Amniotic epithelial cell (primary cell): ENCODE data around the gene GABRB1.

Experiments
- DNase-seq: peaks from one replicate; pipeline ENCODE4 v3.0.0-alpha.2; 2010; ENCODE audit warnings: low read depth

GABRB1 gene

DNA sequence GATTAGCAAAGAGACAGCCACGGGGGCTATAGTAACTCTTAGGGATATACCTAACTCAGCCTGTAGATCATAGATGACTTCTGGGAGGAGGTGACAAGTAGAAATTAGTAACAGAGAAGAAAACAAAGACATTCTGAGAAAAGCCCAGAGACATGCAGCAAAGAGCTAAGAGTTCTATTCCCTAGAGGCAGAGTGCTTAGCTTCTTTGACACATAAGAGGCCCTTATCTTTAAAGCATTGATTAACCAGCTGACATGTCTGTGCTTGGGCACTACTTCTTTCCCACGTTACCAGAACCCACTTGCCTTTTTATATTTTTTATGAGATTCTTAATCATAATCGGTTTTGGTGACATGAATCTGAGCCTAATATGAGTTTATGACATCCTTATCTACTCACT, 179.5 kb downstream of the GABRB1 start:
- no peak for DNase-seq

DNA sequence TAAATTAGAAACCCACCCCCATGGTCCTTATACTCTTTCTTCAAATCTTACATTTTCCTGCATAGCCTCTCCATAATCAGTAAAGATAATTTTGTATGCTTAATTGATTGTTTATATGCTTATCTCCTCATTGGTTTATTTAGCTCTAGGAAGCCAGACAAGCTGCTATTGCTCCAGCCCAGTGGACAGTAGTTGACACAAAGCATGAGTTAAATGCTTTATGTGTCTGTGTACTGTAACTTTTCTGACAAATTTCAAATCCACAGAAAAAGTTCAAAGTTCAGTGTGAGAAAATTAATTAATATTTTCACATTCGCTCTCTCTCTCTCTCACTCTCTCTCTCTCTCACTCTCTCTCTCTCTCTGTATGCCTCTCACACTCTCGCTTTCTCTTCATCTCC, 181.7 kb downstream of the GABRB1 start:
- DNase-seq = peak; percentile 76

DNA sequence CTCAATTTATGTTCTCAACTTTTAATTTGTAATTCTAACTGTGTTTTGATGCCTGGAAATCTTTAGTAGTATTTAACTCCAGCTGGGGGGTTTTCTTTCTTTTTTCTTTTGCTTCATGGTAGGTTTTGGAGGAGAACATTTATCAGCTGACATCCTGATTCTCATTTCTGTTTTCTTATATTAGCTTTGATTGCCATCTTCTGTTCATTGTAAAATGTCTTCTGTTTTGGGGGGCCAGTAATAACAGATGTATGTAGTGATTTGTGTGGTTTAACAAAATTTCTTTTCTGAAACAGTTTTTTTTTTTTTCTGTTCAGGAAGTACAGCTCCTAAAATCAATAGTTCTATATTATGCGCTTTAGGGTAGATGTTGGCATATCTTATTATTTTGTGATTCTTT, 182.2 kb downstream of the GABRB1 start:
- DNase-seq = peak; percentile 60

GRCh38 chr4:47213971-47214370, 182.6 kb downstream of the GABRB1 start:
- peak; percentile 100 for DNase-seq

DNA sequence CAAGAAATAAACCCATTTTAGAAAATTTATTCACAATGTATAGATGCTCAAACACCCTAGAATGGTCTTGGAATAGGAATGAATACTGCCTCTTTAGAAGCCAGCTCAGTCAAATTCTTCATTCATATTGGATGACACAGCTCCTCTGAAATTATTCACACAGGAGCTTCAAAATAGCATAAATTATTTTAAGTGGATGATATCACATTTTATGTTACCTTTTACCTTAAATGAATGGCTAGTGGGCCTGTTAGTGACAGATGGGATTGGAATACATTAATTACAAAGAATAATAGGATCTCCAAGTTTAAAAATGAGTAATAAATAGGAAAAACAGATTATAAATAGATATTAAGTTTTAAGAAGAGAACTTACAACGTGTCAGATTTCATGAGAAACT, 184.4 kb downstream of the GABRB1 start:
- DNase-seq = peak; percentile 37

GRCh38 chr4:47217291-47217690, 185.9 kb downstream of the GABRB1 start:
- DNase-seq = no peak

GRCh38 chr4:47217884-47218283, 186.5 kb downstream of the GABRB1 start:
- no peak for DNase-seq

GRCh38 chr4:47218631-47219030, 187.3 kb downstream of the GABRB1 start:
- no peak for DNase-seq

DNA sequence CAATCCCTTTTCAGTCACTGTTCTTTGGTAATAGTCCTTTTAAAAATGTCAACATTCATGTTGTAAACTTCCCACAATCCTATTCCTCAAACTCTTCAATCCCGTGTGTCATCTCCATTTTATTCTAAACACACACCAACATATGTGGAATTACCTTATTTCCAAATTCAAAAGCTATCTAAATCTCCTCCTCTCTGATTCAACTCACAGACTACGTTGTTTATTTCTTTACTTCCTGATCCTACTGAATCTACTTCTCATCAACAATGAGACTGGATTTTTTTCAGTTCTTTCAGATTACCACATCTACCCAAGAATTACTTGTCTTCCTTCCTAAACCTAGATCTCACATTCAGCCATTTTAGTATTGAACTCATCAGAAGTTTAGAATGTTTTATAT, 188.2 kb downstream of the GABRB1 start:
- DNase-seq = peak; percentile 77

GRCh38 chr4:47221721-47222120, 190.4 kb downstream of the GABRB1 start:
- peak; percentile 99 for DNase-seq

DNA sequence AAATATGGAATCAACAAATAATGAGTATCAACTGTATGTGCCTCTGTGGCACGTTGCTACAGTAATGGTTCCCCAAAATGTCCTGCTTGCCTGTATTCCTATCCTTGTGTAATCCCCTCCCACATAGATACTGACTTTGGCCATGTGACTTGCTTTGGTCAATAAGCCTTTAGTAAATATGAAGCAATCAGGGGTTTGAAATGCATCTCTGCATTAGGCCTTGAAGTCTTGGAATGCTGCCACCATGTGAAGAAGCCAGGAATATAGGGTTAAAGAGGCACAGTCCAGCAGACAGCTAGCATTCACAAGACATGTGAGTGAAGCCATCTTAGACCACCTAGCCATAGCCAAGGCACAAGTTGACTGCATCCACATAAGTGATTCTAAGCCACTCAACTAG, 190.9 kb downstream of the GABRB1 start:
- DNase-seq = peak; percentile 95

GRCh38 chr4:47224361-47224760, 193.0 kb downstream of the GABRB1 start:
- DNase-seq = no peak

DNA sequence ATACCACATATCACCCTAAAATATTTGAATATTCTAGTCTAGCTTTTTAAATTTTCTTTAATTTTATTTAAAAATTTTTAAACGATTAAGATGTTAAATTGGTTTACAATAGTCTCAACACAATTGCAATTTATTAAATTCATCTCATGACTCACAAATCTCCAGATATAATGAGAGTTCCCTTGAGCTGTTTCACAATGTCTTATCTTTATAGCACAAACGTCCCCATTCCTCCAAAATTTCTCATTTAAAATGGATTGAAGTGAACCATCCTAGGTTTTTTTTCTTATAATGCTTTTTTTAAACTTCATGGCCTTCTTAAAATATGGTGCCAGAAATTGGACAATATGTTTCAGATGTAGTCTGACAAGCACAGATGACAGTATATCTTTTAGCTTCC, 204.4 kb downstream of the GABRB1 start:
- peak; percentile 76 for DNase-seq

GRCh38 chr4:47238667-47239066, 207.3 kb downstream of the GABRB1 start:
- DNase-seq = peak; percentile 62

GRCh38 chr4:47239649-47240048, 208.3 kb downstream of the GABRB1 start:
- no peak for DNase-seq

DNA sequence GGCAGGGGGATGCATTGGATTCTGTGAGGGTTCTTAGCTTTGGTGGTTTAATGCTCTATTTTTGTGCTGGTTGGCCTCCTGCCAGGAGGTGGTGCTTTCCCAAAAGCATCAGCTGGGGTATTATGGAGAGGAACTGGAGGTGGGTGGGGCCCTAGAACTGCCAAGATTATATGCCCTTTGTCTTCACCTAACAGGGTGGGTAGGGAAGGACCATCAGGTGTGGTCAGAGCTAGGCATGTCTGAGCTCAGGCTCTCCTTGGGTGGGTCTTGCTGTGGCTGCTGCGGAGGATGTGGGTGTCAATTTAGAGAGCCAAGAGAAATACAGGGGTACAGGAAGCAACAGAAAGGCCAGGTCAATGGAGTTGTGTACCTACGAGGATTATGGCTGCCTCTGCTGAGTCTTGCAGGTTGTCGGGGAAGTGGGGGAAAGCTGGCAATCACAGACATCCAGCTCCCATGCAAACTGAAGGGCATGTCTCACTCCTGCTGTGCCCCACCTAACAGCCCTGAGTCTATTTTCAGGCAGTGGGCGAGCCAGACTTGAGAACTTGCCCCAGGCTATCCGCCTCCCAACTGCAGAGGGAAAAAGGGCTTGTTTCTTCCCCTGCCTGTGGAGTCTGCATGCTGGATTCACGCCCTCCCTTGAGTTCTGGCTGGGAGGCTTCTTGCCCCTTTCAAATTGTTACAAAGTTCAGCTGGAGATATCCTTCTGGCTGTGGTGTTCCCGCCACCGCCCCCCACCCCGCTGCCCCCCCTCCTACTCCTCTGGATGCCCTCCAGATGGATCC, 220.2 kb downstream of the GABRB1 start:
- DNase-seq = no peak

- DNase-seq = peak; percentile 39
Measured at GRCh38 chr4:47263721-47264120, 232.4 kb downstream of the GABRB1 start.

GRCh38 chr4:47270201-47270888, 239.0 kb downstream of the GABRB1 start:
- DNase-seq = peak; percentile 46

- DNase-seq = no peak
Measured at GRCh38 chr4:47271291-47271690, 239.9 kb downstream of the GABRB1 start.

DNA sequence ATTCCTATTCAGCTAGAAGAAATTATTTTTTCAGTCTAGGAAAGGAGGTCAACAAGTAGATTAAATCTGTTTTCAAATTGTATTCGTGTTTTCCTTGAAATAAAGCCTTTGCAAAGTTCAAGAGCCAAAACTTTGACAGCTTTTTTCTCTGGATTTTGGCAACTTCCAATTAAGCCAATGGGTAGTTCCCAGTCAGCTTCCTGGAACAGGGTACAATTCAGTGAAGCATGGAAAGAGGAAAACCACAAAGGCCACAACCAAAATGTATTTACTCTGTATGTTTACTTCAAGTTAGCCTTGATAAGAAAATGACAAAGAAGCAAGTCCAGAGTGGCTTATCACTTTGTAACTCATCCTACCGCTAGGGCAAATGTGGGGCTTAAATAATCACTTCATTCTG, 243.5 kb downstream of the GABRB1 start:
- no peak for DNase-seq

DNA sequence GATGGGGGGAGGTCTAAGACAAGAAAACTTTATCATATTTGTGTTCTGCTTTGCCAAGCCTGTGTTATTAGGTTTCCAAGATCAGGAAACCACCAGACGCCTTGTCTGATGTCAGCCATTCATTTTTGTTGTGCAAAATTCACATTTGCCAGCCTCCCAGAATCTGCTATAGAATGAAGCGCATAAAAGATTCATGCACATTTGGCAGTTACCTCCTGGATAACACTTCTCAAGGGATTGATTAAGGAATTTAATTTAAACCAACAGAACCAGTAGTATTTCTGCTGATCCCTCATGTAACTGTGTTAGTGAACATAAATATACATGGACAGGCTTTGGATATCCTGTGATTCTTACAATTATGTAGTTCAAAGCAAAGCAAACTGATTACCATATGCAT, 244.2 kb downstream of the GABRB1 start:
- DNase-seq = no peak

- DNase-seq = no peak
Measured at GRCh38 chr4:47278631-47279030, 247.3 kb downstream of the GABRB1 start.

- DNase-seq = peak; percentile 91
Measured at GRCh38 chr4:47287735-47288134, 256.4 kb downstream of the GABRB1 start.

GRCh38 chr4:47289805-47290204, 258.4 kb downstream of the GABRB1 start:
- no peak for DNase-seq
